Neuronal stem cell (in vitro differentiated cells): ENCODE measurements around the gene DCDC2C.

Source experiments
- DNase-seq: peaks from one replicate; pipeline ENCODE4 v3.0.0-alpha.2; 2013; ENCODE audit warnings: low spot score
- H2AFZ ChIP-seq: one replicate; pipeline ENCODE4 v1.6.1; 2013; ENCODE audit warnings: mild to moderate bottlenecking, low read length, inconsistent platforms
- H2AK5ac ChIP-seq: 2 replicates; pipeline ENCODE4 v1.6.1; 2013; ENCODE audit warnings: low read depth, mild to moderate bottlenecking, inconsistent platforms, low read length, moderate library complexity, mixed read lengths
- H2BK120ac ChIP-seq: 2 replicates; pipeline ENCODE4 v1.6.1; 2013; ENCODE audit warnings: low read depth, mild to moderate bottlenecking, inconsistent platforms, low read length, moderate library complexity, mixed read lengths
- H2BK12ac ChIP-seq: one replicate; pipeline ENCODE4 v1.6.1; 2013; ENCODE audit warnings: low read length, inconsistent platforms
- H2BK15ac ChIP-seq: 2 replicates; pipeline ENCODE4 v1.6.1; 2013; ENCODE audit warnings: mild to moderate bottlenecking, low read length, inconsistent platforms, mixed read lengths
- H2BK5ac ChIP-seq: one replicate; pipeline ENCODE4 v1.6.1; 2013; ENCODE audit warnings: inconsistent platforms, mild to moderate bottlenecking, low read length, moderate library complexity
- H3K14ac ChIP-seq: one replicate; pipeline ENCODE4 v1.6.1; 2013; ENCODE audit warnings: low read length, inconsistent platforms
- H3K18ac ChIP-seq: 2 replicates; pipeline ENCODE4 v1.6.1; 2013; ENCODE audit warnings: low read length, inconsistent platforms
- H3K23ac ChIP-seq: 2 replicates; pipeline ENCODE4 v1.6.1; 2013; ENCODE audit warnings: low read depth, mild to moderate bottlenecking, mixed read lengths, low read length, inconsistent platforms; ENCODE audit not compliant: poor library complexity
- H3K27ac ChIP-seq: replicated peaks from 3 replicates; pipeline ENCODE4 v1.5.1; 2013; ENCODE audit warnings: low read length, inconsistent platforms
- H3K27me3 ChIP-seq, 3 experiments: 2 replicates each; pipeline ENCODE4 v1.6.1; 2013; ENCODE audit warnings: low read length in 3 of 3, mild to moderate bottlenecking in 2 of 3, inconsistent platforms in 1 of 3, low read depth in 1 of 3, mixed read lengths in 1 of 3, moderate library complexity in 1 of 3; ENCODE audit not compliant: control insufficient read depth in 3 of 3, insufficient read depth in 3 of 3
- H3K36me3 ChIP-seq, 2 donors: replicated peaks in 1 of 2; 2 replicates each; pipeline ENCODE4 v1.6.1; 2013; ENCODE audit warnings: low read length in 2 of 2; ENCODE audit not compliant: control insufficient read depth in 2 of 2, insufficient read depth in 2 of 2
- H3K4ac ChIP-seq: 2 replicates; pipeline ENCODE4 v1.6.1; 2013; ENCODE audit warnings: inconsistent platforms, mild to moderate bottlenecking, low read length, moderate library complexity
- H3K4me1 ChIP-seq, 2 donors: 1 replicate in 1 of 2; 2 replicates in 1 of 2; pipeline ENCODE4 v1.6.1; 2013; ENCODE audit warnings: low read length in 2 of 2, low read depth in 1 of 2; ENCODE audit not compliant: control insufficient read depth in 2 of 2, insufficient read depth in 1 of 2
- H3K4me2 ChIP-seq: one replicate; pipeline ENCODE4 v1.6.1; 2013; ENCODE audit warnings: mild to moderate bottlenecking, low read length, inconsistent platforms; ENCODE audit not compliant: insufficient read depth, poor library complexity, severe bottlenecking
- H3K4me3 ChIP-seq, 2 donors: 2 replicates each; pipeline ENCODE4 v1.5.1; 2013; ENCODE audit warnings: low read length in 2 of 2, mild to moderate bottlenecking in 2 of 2, inconsistent platforms in 1 of 2, moderate library complexity in 1 of 2
- H3K79me1 ChIP-seq: one replicate; pipeline ENCODE4 v1.6.1; 2013; ENCODE audit warnings: low read depth, mild to moderate bottlenecking, inconsistent platforms, low read length, moderate library complexity
- H3K9ac ChIP-seq: one replicate; pipeline ENCODE4 v1.6.1; 2013; ENCODE audit warnings: mild to moderate bottlenecking, low read depth, low read length, inconsistent platforms; ENCODE audit not compliant: poor library complexity
- H3K9me3 ChIP-seq, 2 donors: replicated peaks in 1 of 2; 2 replicates each; pipeline versions ENCODE3 to v1.6.1; 2013; ENCODE audit warnings: low read length in 2 of 2, mild to moderate bottlenecking in 2 of 2, inconsistent platforms in 1 of 2, low read depth in 1 of 2, mixed read lengths in 1 of 2, moderate library complexity in 1 of 2; ENCODE audit not compliant: control insufficient read depth in 2 of 2, insufficient read depth in 1 of 2
- H4K8ac ChIP-seq: one replicate; pipeline ENCODE4 v1.6.1; 2013; ENCODE audit warnings: low read depth, mild to moderate bottlenecking, inconsistent platforms, low read length, moderate library complexity
- H4K91ac ChIP-seq: one replicate; pipeline ENCODE4 v1.6.1; 2013; ENCODE audit warnings: low read length, low read depth, mild to moderate bottlenecking, inconsistent platforms; ENCODE audit not compliant: poor library complexity
- WGBS, 2 donors: extraction: QIAGEN DNeasy Blood & Tissue Kit; methylation state at CpG; one replicate each; pipeline ENCODE4 v1.1.7; 2013; ENCODE audit warnings: missing lambda C conversion rate in 2 of 2, mixed read lengths in 1 of 2; ENCODE audit not compliant: insufficient read length in 2 of 2, insufficient replicate concordance in 1 of 2; ENCODE audit errors: extremely low coverage in 2 of 2; 5-methylcytosine and 5-hydroxymethylcytosine counted together

DCDC2C gene

DNA sequence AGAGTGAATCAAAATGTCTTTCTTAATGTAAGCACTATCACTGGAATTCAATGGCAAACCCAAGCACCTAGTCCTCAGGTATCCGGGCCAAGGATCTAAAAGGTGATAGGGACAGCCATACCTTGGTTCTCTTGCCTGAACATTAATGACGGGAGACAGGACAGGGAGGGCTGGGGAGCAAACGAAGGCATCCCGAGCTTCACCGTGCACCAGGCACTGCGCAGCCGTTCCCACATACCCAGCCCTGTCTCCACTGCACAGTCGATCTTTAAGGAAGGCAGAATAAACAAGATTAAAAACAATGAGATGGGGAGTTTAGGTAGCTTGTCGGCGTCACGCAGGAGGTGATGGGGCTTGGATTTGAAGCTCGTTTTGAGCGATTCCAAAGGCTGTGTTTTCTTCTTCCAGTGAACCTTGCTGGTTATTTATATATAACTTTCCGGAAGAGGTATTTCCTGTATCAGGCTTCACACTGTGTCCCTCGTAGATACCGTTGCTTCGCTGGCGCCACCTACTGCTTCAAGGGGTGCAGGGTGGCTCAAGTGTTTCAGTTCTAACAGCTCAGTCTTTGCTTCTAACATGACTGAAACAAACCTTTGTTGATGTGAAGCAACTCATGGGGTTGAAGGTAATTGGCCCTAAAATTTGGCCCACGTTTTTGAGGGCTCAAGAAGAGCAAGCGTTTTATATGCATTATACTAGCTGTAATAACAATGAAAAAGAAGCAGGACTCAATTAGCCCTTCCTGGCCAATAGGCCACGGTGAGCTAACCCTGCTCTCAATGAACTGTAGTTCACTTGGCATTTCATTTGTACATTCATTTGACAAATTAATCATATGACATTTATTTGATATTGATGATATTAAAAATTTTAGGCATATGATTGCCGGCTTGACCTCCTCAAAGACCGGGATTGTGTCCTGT is 77.4 kb downstream of the DCDC2C start:
- no peak overlapping the region for H3K9ac ChIP-seq
- no CpG with 5 or more reads among the region's 23 CpGs for WGBS, 2 donors

DNA sequence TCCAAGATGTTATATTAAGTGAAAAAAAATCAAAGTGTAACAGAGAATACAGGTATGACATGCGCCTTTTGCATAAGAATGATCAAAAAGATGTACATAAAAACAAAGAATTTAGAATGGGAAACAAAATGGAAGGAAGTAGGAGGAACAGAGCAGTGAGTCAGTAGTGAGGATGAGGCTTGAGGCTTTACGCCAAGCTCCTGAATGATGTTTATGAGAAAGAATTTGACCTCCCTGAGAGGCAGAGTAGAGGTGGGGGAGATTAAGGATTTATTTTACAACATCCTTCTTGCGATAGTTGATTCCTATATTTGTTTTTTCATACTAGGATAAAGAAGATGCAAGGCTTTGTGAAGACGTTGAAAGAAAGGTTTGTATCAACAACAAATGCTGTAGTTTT is 81.4 kb downstream of the DCDC2C start:
- no peak overlapping the region for H2BK5ac ChIP-seq
- no peaks in the 10 kb centered on the region for H3K79me1 ChIP-seq
- no peak overlapping the region for H3K14ac ChIP-seq
- H3K4me1 ChIP-seq = peaks cover 0 to 2% of the 10 kb centered on the region in 2 donors
- H2AK5ac ChIP-seq = no peak overlapping the region
- no peaks in the 10 kb centered on the region for H3K9me3 ChIP-seq
- H3K4me3 ChIP-seq = no peak overlapping the region
- H3K18ac ChIP-seq = no peak overlapping the region
- WGBS, 2 donors = no CpG with 5 or more reads among the region's 4 CpGs
- no peak overlapping the region for H3K9ac ChIP-seq
- H3K36me3 ChIP-seq = no peaks in the 10 kb centered on the region
- no peak overlapping the region for H3K27ac ChIP-seq
- H3K23ac ChIP-seq = no peak overlapping the region
- H4K8ac ChIP-seq = no peak overlapping the region
- no peak overlapping the region for H2BK120ac ChIP-seq
- no peak overlapping the region for H2AFZ ChIP-seq
- no peak overlapping the region for H2BK12ac ChIP-seq
- no peak overlapping the region for H3K4ac ChIP-seq
- H2BK15ac ChIP-seq = no peak overlapping the region
- no peak for DNase-seq
- H3K27me3 ChIP-seq = no peaks in the 10 kb centered on the region
- no peak overlapping the region for H4K91ac ChIP-seq
- no peak overlapping the region for H3K4me2 ChIP-seq

More for the DNA sequence above, 77.4 kb downstream of the DCDC2C start:
- H3K18ac ChIP-seq = peak overlapping the region; percentile 58
- no peak overlapping the region for H3K4me3 ChIP-seq
- H2BK5ac ChIP-seq = no peak overlapping the region
- H2BK12ac ChIP-seq = no peak overlapping the region
- no peak overlapping the region for H3K14ac ChIP-seq
- no peak overlapping the region for H2BK15ac ChIP-seq
- H2AK5ac ChIP-seq = no peak overlapping the region
- H3K27me3 ChIP-seq = no peaks in the 10 kb centered on the region
- DNase-seq = peak; percentile 32
- H3K36me3 ChIP-seq = no peaks in the 10 kb centered on the region
- H3K27ac ChIP-seq = no peak overlapping the region
- peaks cover 0 to 2% of the 10 kb centered on the region in 2 donors for H3K4me1 ChIP-seq
- no peak overlapping the region for H3K4ac ChIP-seq
- peak overlapping the region; percentile 42 for H2AFZ ChIP-seq
- H3K23ac ChIP-seq = no peak overlapping the region
- no peak overlapping the region for H4K8ac ChIP-seq
- H3K9me3 ChIP-seq = no peaks in the 10 kb centered on the region
- no peak overlapping the region for H3K4me2 ChIP-seq
- no peak overlapping the region for H4K91ac ChIP-seq
- H2BK120ac ChIP-seq = no peak overlapping the region
- H3K79me1 ChIP-seq = no peaks in the 10 kb centered on the region

DNA sequence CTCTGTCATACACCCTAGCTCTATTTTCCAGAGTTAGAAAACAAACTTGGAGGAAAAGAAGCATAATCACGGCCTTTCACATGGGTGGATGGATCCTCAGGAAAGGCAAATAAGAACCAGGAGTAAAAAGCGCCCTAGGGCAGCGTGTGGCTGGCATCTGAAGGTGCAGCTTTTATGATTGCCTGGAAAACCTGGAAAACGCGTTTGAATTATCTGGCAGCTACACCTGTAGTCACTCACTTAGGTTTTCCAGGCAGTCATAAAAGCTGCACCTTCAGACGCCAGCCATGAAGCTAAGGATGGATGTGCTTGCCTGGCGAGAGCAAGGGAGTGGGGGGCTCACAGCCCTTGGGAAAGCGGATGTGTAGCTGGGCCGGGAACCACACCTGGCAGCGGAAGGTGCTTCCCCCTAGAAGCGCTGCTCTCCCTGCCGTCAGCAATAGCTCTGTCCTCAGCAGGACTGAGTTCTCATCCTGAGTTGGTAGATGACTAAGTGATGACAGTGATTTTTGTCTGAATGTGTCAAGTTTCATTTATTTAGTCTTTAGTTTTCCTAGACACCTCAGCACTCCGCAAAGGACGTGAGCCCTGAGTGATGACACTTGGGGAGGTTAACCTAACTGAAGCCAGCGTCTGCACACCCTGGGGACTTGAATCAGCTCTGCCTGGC is 82.0 kb downstream of the DCDC2C start:
- H2BK12ac ChIP-seq = no peak overlapping the region
- no peak overlapping the region for H2BK120ac ChIP-seq
- no peaks in the 10 kb centered on the region for H3K36me3 ChIP-seq
- no CpG with 5 or more reads among the region's 15 CpGs for WGBS, 2 donors
- H4K8ac ChIP-seq = no peak overlapping the region
- no peaks in the 10 kb centered on the region for H3K9me3 ChIP-seq
- H2BK15ac ChIP-seq = no peak overlapping the region
- peak overlapping the region; percentile 72 for H3K18ac ChIP-seq
- H2BK5ac ChIP-seq = no peak overlapping the region
- no peak overlapping the region for H3K4ac ChIP-seq
- no peaks in the 10 kb centered on the region for H3K27me3 ChIP-seq
- peaks cover 0 to 2% of the 10 kb centered on the region in 2 donors for H3K4me1 ChIP-seq
- no peak overlapping the region for H3K23ac ChIP-seq
- no peak overlapping the region for H3K4me2 ChIP-seq
- H3K9ac ChIP-seq = no peak overlapping the region
- H3K27ac ChIP-seq = no peak overlapping the region
- no peak for DNase-seq
- H4K91ac ChIP-seq = no peak overlapping the region
- no peak overlapping the region for H2AK5ac ChIP-seq
- H2AFZ ChIP-seq = no peak overlapping the region
- no peaks in the 10 kb centered on the region for H3K79me1 ChIP-seq
- no peak overlapping the region for H3K14ac ChIP-seq
- no peak overlapping the region for H3K4me3 ChIP-seq

DNA sequence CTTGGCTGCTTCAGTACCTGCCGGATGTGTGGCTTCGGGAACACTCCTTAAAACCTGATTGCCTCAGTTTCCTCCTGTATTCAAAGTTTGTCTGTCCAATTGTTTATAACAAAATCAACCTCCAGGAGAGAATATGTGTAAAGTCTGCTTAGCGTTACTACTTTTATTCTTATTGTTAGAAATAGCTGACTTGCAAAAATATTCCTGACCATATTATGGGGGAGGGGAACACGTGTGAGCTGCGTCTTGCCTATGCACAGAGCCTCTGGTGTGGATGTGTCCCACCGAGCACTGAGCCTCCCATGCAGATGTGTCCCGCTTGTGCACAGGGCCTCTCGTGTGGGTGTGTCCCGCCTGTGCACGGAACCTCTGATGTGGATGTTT is 82.5 kb downstream of the DCDC2C start:
- peak overlapping the region; percentile 55 for H2BK15ac ChIP-seq

More for the DNA sequence above, 82.5 kb downstream of the DCDC2C start:
- Histone ChIP-seq H3K36me3 (no peaks in the 10 kb centered on the region), H3K4me2 (no peak overlapping the region), H3K4me3 (no peak overlapping the region), H3K9me3 (no peaks in the 10 kb centered on the region), H2BK5ac (no peak overlapping the region), H3K9ac (no peak overlapping the region), H3K14ac (no peak overlapping the region), H2AK5ac (peak overlapping the region; percentile 47), H3K18ac (peak overlapping the region; percentile 85), H2BK12ac (peak overlapping the region; percentile 73), H2BK120ac (no peak overlapping the region), H4K8ac (peak overlapping the region; percentile 19), H3K4me1 (no peaks in the 10 kb centered on the region), H3K27ac (no peak overlapping the region), H2AFZ (no peak overlapping the region), H3K4ac (no peak overlapping the region), H3K27me3 (no peaks in the 10 kb centered on the region), H4K91ac (no peak overlapping the region), H3K23ac (no peak overlapping the region), H3K79me1 (no peaks in the 10 kb centered on the region)
- WGBS, 2 donors = no CpG with 5 or more reads among the region's 10 CpGs
- DNase-seq = no peak
